AG04450 (cell line): Measurements from ENCODE around the gene MAD1L1. TPM values are rescaled to one million over a fixed set of nuclear protein-coding genes. Genes with fewer than 3 reads are reported as not detected.

Experiments used
- CTCF ChIA-PET: fragments of 300-600, 350-600 bp; formaldehyde crosslinking; extraction: SDS; loops from one replicate; lab custom pipeline; 2022; ENCODE audit warnings: antibody characterized with exemption, inconsistent platforms; lab: Charles Lee
- POLR2A ChIA-PET: fragments of 350-600 bp; formaldehyde crosslinking; extraction: SDS; loops from one replicate; lab custom pipeline; 2021; ENCODE audit warnings: antibody characterized with exemption, inconsistent platforms; lab: Yijun Ruan, JAX
- DNase-seq: peaks from one replicate; pipeline ENCODE4 v3.0.0-alpha.2; 2011; ENCODE audit warnings: low read depth, low spot score
- H3K27ac ChIP-seq: one replicate; pipeline ENCODE4 v1.5.1; 2012; ENCODE audit warnings: low read depth, low read length, control low read depth
- H3K27me3 ChIP-seq: one replicate; pipeline ENCODE4 v1.6.0; 2012; ENCODE audit warnings: low read length; ENCODE audit not compliant: control insufficient read depth, insufficient read depth
- H3K4me3 ChIP-seq: 2 replicates; pipeline ENCODE4 v1.5.1; 2011; ENCODE audit warnings: mild to moderate bottlenecking, low read depth, low read length, control low read depth
- H3K9me3 ChIP-seq: 2 replicates; pipeline ENCODE4 v1.5.1; 2012; ENCODE audit warnings: low read length; ENCODE audit not compliant: control insufficient read depth, insufficient read depth
- CTCF ChIP-seq: IDR thresholded peaks from 2 replicates; pipeline ENCODE4 v1.5.1; 2011; ENCODE audit warnings: low read depth, low read length, control low read depth, inconsistent platforms
- polyA plus RNA-seq: library from polyadenylated mRNA; depleted of rRNA; stranded (reverse); fragments of >200 nt; gene quantifications from 2 replicates; pipeline ENCODE4 v1.2.3, GENCODE V29; 2011

Gene MAD1L1
- polyA plus RNA-seq, 1 experiment, result 11.9 TPM

DNA sequence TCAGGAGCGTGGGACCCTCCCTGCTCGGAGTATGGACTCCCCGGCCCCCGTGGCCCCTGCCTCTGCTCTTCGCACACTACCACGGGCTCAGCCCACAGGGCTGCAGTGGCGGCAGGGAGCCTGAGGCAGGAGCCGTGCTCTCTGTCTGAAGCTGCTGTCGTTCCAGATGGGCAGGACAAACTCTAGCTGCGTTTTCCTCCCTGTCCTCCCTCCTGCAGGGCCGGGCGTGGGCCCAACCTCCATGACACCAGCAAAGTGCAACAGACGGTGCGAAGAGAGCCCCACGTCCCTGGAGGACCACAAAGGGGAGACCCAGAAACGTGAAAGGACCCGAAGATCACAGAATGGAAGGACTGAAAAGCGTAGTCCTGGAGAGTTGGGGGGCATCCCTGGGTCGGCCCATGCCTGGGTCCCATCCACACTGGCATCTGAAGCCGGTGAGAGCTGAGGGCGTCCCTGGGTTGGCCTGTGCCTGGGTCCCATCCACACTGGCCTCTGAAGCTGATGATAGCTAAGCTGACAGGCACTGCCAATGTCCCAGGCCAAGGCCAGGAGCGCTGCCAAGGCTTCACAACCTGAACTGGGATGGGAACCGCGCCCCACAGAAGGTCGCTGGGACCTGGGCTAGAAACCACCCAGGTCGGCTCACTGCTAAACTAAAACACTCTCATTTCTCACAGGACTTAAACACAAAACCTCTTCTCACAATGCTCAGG, 267.0 kb downstream of the MAD1L1 start:
- Histone ChIP-seq H3K27me3 (no peaks in the 10 kb centered on the region), H3K9me3 (peaks cover 57% of the 10 kb centered on the region), H3K4me3 (no peak overlapping the region), H3K27ac (no peak overlapping the region)
- no peak for TF ChIP-seq CTCF
- DNase-seq, result no peak
- ChIA-PET POLR2A (no interaction called here), CTCF (no interaction called here)

GRCh38 chr7:1964913-1965578, 267.7 kb downstream of the MAD1L1 start:
- no peak for DNase-seq
- Histone ChIP-seq H3K9me3 (peaks cover 57% of the 10 kb centered on the region), H3K4me3 (no peak overlapping the region), H3K27ac (no peak overlapping the region), H3K27me3 (no peaks in the 10 kb centered on the region)
- ChIA-PET POLR2A (no interaction called here), CTCF (no interaction called here)
- no peak for TF ChIP-seq CTCF

DNA sequence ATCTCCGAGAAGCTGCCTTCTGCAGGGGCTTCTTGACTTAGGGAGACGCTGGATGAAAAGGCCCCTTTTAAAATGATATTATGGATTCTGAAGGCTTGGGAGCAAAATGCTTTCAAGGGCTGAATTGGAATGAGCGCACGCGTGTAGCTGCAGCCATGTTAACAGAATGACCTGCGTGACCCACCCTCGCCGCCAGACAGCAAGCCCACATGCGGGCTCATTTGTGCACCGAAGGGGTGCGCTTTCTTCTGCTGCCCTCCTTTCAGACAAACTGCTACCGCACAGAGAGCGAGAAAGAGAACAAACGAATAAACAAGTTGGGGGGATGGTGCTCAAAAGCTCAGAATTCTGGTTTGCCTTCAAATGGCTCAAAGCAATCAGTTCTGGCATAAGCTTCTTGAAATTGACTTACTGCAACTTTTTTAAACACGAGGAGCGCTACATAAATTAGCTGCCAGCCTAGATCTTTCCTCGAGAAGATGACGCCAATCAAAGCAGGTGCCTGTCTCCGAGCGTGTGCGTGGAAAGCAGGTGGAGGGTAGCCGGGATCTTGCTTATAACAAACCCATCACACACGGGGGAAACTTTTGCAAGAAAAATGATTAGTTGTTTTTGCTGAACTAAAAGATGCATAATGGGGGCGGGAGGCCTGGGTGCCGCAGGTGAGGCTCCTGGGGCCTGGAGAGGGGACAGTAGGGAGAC, 268.4 kb downstream of the MAD1L1 start:
- no peak for TF ChIP-seq CTCF
- POLR2A ChIA-PET, result no interaction called here
- no peak overlapping the region for H3K4me3 ChIP-seq
- no peaks in the 10 kb centered on the region for H3K27me3 ChIP-seq
- CTCF ChIA-PET, result no interaction called here
- H3K27ac ChIP-seq, result no peak overlapping the region
- DNase-seq, result no peak
- H3K9me3 ChIP-seq, result peaks cover 60% of the 10 kb centered on the region

DNA sequence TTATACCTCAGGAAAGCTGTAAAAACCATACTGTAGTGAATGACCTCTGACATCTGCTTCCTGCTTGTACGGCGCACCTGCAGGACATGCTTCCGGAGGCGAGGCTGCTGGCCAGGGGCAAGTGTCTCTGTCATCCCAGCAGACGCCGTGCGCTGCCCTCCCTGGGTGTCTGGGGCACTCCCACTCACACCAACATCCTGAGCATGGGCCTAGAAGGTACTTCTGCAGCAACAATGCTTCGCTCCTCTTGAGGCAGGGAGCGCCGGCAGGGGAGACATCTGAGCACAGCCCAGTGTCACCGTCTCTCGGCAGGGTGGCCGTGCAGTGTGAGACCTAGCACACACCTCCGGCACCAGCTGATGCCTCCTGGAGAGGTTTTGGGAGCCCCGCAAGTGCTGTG, 269.2 kb downstream of the MAD1L1 start:
- no peak overlapping the region for H3K27ac ChIP-seq
- H3K9me3 ChIP-seq, result peaks cover 61% of the 10 kb centered on the region
- no peak for TF ChIP-seq CTCF
- ChIA-PET CTCF (no interaction called here), POLR2A (no interaction called here)
- no peak for DNase-seq
- no peaks in the 10 kb centered on the region for H3K27me3 ChIP-seq
- H3K4me3 ChIP-seq, result no peak overlapping the region

- H3K27me3 ChIP-seq, result no peaks in the 10 kb centered on the region
- H3K4me3 ChIP-seq, result no peak overlapping the region
- ChIA-PET POLR2A (no interaction called here), CTCF (interaction anchor here (0.6 kb wide), 1 partner anchor 7 kb away, joined by 3 read pairs; no protein-coding TSS in a partner anchor)
- H3K27ac ChIP-seq, result peak overlapping the region; percentile 49
- peaks cover 60% of the 10 kb centered on the region for H3K9me3 ChIP-seq
- peak; percentile 59 for DNase-seq
- TF ChIP-seq CTCF, result no peak
Observed at GRCh38 chr7:1961701-1962276, 271.0 kb downstream of the MAD1L1 start.
